Osteoblast (primary cell): ENCODE measurements around the gene PTPN22. TPM values are rescaled to one million over a fixed set of nuclear protein-coding genes. Genes with fewer than 3 reads are reported as not detected.

Experiments
- DNase-seq: peaks from one replicate; pipeline ENCODE4 v3.0.0; 2011; ENCODE audit warnings: low spot score, mixed read lengths; ENCODE audit not compliant: insufficient read length; ENCODE audit errors: missing footprints
- H2AFZ ChIP-seq: 2 replicates; pipeline ENCODE4 v1.6.0; 2011; ENCODE audit warnings: mild to moderate bottlenecking, low read length
- H3K27ac ChIP-seq: 2 replicates; pipeline ENCODE4 v1.5.1; 2011; ENCODE audit warnings: mild to moderate bottlenecking, low read depth, low read length, moderate library complexity
- H3K27me3 ChIP-seq: 2 replicates; pipeline ENCODE4 v1.6.0; 2012; ENCODE audit warnings: mild to moderate bottlenecking, control low read depth, inconsistent platforms, low read length, moderate library complexity; ENCODE audit not compliant: insufficient read depth
- H3K36me3 ChIP-seq: 2 replicates; pipeline ENCODE4 v1.5.1; 2011; ENCODE audit warnings: mild to moderate bottlenecking, low read length, control low read depth, moderate library complexity; ENCODE audit not compliant: insufficient read depth
- H3K4me1 ChIP-seq: 2 replicates; pipeline ENCODE4 v1.5.1; 2011; ENCODE audit warnings: mild to moderate bottlenecking, low read length, control low read depth, moderate library complexity; ENCODE audit not compliant: insufficient read depth
- H3K4me2 ChIP-seq: 2 replicates; pipeline ENCODE4 v1.6.0; 2011; ENCODE audit warnings: mild to moderate bottlenecking, low read length; ENCODE audit not compliant: insufficient read depth
- H3K4me3 ChIP-seq: fragments of 200-600 bp; sonication (generic); 3 replicates; pipeline ENCODE4 v1.5.1; 2012; ENCODE audit warnings: mild to moderate bottlenecking, low read length, inconsistent platforms; ENCODE audit not compliant: insufficient read depth
- H3K79me2 ChIP-seq: 2 replicates; pipeline ENCODE4 v1.6.0; 2012; ENCODE audit warnings: mild to moderate bottlenecking, low read length, control low read depth, inconsistent platforms; ENCODE audit not compliant: insufficient read depth
- H3K9me3 ChIP-seq: 2 replicates; pipeline ENCODE4 v1.5.1; 2011; ENCODE audit warnings: low read depth, low read length, control low read depth
- H4K20me1 ChIP-seq: 2 replicates; pipeline ENCODE4 v1.6.0; 2012; ENCODE audit warnings: mild to moderate bottlenecking, low read length, control low read depth; ENCODE audit not compliant: insufficient read depth
- total RNA-seq: library from RNA; depleted of rRNA; stranded (reverse); fragments of >200 nt; gene quantifications from 2 replicates; pipeline ENCODE4 v1.2.3, GENCODE V29; 2012
- TF ChIP-seq, protein P1 (sequence below): IDR thresholded peaks from 2 replicates; pipeline ENCODE4 v1.5.1; 2011; ENCODE audit warnings: mild to moderate bottlenecking, low read depth, low read length, moderate library complexity; ENCODE audit errors: extremely low read depth

PTPN22 gene
- total RNA-seq, 1 donor, result 1.1 TPM

DNA sequence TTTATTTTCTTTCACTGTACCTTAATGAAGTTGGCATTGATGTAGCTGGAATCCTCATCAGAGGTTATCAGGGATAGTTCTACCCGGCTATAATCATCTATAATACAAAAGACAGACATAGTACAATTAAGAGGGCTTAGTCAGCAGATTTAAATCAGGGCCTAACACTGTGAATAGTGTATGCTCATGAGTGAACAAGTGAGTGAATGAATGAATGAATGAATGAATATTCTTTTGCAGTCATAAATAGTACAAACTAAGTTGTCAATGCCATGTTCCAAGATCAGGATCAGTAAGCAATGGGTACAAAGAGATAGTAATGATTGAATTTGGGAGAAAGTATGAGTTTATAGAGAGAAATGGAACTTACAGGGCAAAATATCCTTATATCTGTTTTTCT lies 12.5 kb downstream of the PTPN22 start:
- Histone ChIP-seq H3K79me2 (no peaks in the 10 kb centered on the region), H3K27me3 (no peaks in the 10 kb centered on the region), H2AFZ (peak overlapping the region; percentile 86), H3K9me3 (no peaks in the 10 kb centered on the region), H3K4me2 (peak overlapping the region; percentile 68), H3K27ac (peak overlapping the region; percentile 92), H3K36me3 (no peaks in the 10 kb centered on the region), H4K20me1 (no peaks in the 10 kb centered on the region), H3K4me3 (no peak overlapping the region), H3K4me1 (peaks cover 21% of the 10 kb centered on the region)
- TF ChIP-seq, protein P1, sequence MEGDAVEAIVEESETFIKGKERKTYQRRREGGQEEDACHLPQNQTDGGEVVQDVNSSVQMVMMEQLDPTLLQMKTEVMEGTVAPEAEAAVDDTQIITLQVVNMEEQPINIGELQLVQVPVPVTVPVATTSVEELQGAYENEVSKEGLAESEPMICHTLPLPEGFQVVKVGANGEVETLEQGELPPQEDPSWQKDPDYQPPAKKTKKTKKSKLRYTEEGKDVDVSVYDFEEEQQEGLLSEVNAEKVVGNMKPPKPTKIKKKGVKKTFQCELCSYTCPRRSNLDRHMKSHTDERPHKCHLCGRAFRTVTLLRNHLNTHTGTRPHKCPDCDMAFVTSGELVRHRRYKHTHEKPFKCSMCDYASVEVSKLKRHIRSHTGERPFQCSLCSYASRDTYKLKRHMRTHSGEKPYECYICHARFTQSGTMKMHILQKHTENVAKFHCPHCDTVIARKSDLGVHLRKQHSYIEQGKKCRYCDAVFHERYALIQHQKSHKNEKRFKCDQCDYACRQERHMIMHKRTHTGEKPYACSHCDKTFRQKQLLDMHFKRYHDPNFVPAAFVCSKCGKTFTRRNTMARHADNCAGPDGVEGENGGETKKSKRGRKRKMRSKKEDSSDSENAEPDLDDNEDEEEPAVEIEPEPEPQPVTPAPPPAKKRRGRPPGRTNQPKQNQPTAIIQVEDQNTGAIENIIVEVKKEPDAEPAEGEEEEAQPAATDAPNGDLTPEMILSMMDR, result no peak
- DNase-seq, result no peak

- DNase-seq, result no peak
- Histone ChIP-seq H4K20me1 (no peaks in the 10 kb centered on the region), H3K79me2 (no peaks in the 10 kb centered on the region)
Measured at GRCh38 chr1:113858418-113858817, 13.1 kb downstream of the PTPN22 start.

GRCh38 chr1:113857776-113858175 lies 13.7 kb downstream of the PTPN22 start:
- Histone ChIP-seq H3K4me3 (no peak overlapping the region), H3K4me1 (peaks cover 21% of the 10 kb centered on the region), H3K27ac (no peak overlapping the region), H3K9me3 (no peaks in the 10 kb centered on the region), H2AFZ (no peak overlapping the region), H3K36me3 (no peaks in the 10 kb centered on the region), H4K20me1 (no peaks in the 10 kb centered on the region), H3K27me3 (no peaks in the 10 kb centered on the region), H3K79me2 (no peaks in the 10 kb centered on the region), H3K4me2 (no peak overlapping the region)
- TF ChIP-seq, protein P1, result no peak
- no peak for DNase-seq

More at GRCh38 chr1:113858418-113858817, 13.1 kb downstream of the PTPN22 start:
- H3K36me3 ChIP-seq, result no peaks in the 10 kb centered on the region
- no peak overlapping the region for H3K4me3 ChIP-seq
- H3K27ac ChIP-seq, result no peak overlapping the region
- peaks cover 21% of the 10 kb centered on the region for H3K4me1 ChIP-seq
- TF ChIP-seq, protein P1, result no peak
- H3K9me3 ChIP-seq, result no peaks in the 10 kb centered on the region
- no peak overlapping the region for H3K4me2 ChIP-seq
- H3K27me3 ChIP-seq, result no peaks in the 10 kb centered on the region
- H2AFZ ChIP-seq, result no peak overlapping the region

GRCh38 chr1:113856401-113856790 lies 15.1 kb downstream of the PTPN22 start:
- H3K4me3 ChIP-seq, result no peak overlapping the region
- no peaks in the 10 kb centered on the region for H3K36me3 ChIP-seq
- no peaks in the 10 kb centered on the region for H3K27me3 ChIP-seq
- H3K79me2 ChIP-seq, result no peaks in the 10 kb centered on the region
- H3K9me3 ChIP-seq, result no peaks in the 10 kb centered on the region
- TF ChIP-seq, protein P1, result no peak
- peaks cover 18% of the 10 kb centered on the region for H3K4me1 ChIP-seq
- no peak overlapping the region for H2AFZ ChIP-seq
- no peak overlapping the region for H3K27ac ChIP-seq
- no peaks in the 10 kb centered on the region for H4K20me1 ChIP-seq
- no peak overlapping the region for H3K4me2 ChIP-seq
- DNase-seq, result no peak
